ENCODE data around the gene NRXN3.

The NRXN3 gene

GRCh38 chr14:79242666-79243065, 1072.5 kb downstream of the NRXN3 start:
- DNase-seq (ENCODE audit: low read depth), result no peak
- no peak for TF ChIP-seq CTCF (IDR thresholded peaks at IDR 0.05; ENCODE audit: insufficient read depth, low read depth, low read length, missing control alignments)
- no peak overlapping the region for H3K4me3 ChIP-seq (ENCODE audit: low read depth, low read length)

GRCh38 chr14:79246173-79246572, 1076.0 kb downstream of the NRXN3 start:
- TF ChIP-seq CTCF (IDR thresholded peaks at IDR 0.05; ENCODE audit: insufficient read depth, low read depth, low read length, missing control alignments), result no peak

GRCh38 chr14:79248126-79248525, 1078.0 kb downstream of the NRXN3 start:
- TF ChIP-seq CTCF (IDR thresholded peaks at IDR 0.05; ENCODE audit: insufficient read depth, low read depth, low read length, missing control alignments), result no peak
- DNase-seq (ENCODE audit: low read depth), result no peak
- H3K4me3 ChIP-seq (ENCODE audit: low read depth, low read length), result no peak overlapping the region

More at GRCh38 chr14:79246173-79246572, 1076.0 kb downstream of the NRXN3 start:
- H3K4me3 ChIP-seq (ENCODE audit: low read depth, low read length), result no peak overlapping the region
- no peak for DNase-seq (ENCODE audit: low read depth)

- no peak overlapping the region for H3K4me3 ChIP-seq (ENCODE audit: low read depth, low read length)
- DNase-seq (ENCODE audit: low read depth), result no peak
- no peak for TF ChIP-seq CTCF (IDR thresholded peaks at IDR 0.05; ENCODE audit: insufficient read depth, low read depth, low read length, missing control alignments)
Measured at GRCh38 chr14:79248771-79249170, 1078.6 kb downstream of the NRXN3 start.

- no peak for TF ChIP-seq CTCF (IDR thresholded peaks at IDR 0.05; ENCODE audit: insufficient read depth, low read depth, low read length, missing control alignments)
Measured at GRCh38 chr14:79251278-79251677, 1081.1 kb downstream of the NRXN3 start.

GRCh38 chr14:79253576-79253975, 1083.4 kb downstream of the NRXN3 start:
- DNase-seq (ENCODE audit: low read depth), result no peak
- no peak overlapping the region for H3K4me3 ChIP-seq (ENCODE audit: low read depth, low read length)
- no peak for TF ChIP-seq CTCF (IDR thresholded peaks at IDR 0.05; ENCODE audit: insufficient read depth, low read depth, low read length, missing control alignments)

More at GRCh38 chr14:79251278-79251677, 1081.1 kb downstream of the NRXN3 start:
- H3K4me3 ChIP-seq (ENCODE audit: low read depth, low read length), result no peak overlapping the region
- DNase-seq (ENCODE audit: low read depth), result no peak

- H3K4me3 ChIP-seq (ENCODE audit: low read depth, low read length), result no peak overlapping the region
- no peak for DNase-seq (ENCODE audit: low read depth)
- no peak for TF ChIP-seq CTCF (IDR thresholded peaks at IDR 0.05; ENCODE audit: insufficient read depth, low read depth, low read length, missing control alignments)
Measured at GRCh38 chr14:79254069-79254775, 1084.0 kb downstream of the NRXN3 start.
